ENCODE data around the gene RXRA.

The RXRA gene

DNA sequence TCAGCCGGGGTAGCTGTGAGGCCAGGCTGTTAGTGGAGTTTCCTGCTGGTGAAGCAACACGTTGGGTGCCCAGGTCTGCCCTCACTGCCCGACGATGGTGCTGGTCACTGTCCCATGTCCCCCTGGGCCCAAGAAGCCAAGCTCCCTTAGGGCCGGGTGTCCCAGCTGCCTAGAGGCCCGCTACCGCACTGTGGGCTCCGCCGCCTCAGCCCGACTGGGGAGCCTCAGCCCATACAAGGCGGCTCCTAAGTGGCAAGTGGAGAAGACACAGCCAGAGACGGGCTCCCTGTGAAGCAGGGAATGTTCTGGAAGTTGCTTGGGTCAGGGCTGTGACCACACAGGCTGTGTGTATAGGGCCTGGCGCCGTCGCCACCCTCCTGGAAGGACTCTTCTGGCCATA, 96.9 kb downstream of the RXRA start:
- H3K9ac ChIP-seq (ENCODE audit: low read length): no peak overlapping the region
- no peak overlapping the region for H3K4me3 ChIP-seq (ENCODE audit: low read length)
- no peaks in the 10 kb centered on the region for H3K27me3 ChIP-seq (replicated peaks; ENCODE audit: control insufficient read depth, insufficient read depth, low read length)
- H3K9me3 ChIP-seq (ENCODE audit: control insufficient read depth, low read length): no peaks in the 10 kb centered on the region
- H3K4me1 ChIP-seq (ENCODE audit: control insufficient read depth, insufficient read depth, low read length): no peaks in the 10 kb centered on the region
- DNase-seq (ENCODE audit: low read depth): no peak
- peaks cover 71% of the 10 kb centered on the region for H3K36me3 ChIP-seq (ENCODE audit: control insufficient read depth, insufficient read depth, low read length, severe bottlenecking)

DNA sequence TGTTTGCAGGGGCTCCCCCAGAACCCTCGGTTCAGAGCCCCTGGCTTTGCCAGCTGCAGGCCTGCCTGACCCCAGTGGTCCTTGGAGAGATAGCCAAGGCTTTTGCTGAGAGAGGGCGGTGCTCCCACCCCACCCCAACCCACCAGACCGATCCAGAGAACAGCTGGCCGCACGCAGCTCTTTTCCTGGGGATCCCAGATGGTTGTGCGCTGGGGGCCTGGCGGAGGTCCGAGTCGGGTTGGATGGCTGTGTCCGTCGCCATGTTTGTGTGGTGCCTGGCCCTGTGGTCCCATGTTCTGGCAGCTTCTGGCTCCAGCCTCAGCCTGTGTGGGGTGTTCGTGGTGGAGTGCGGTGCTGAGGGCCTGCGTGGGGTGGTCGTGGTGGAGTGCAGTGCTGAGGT, 97.5 kb downstream of the RXRA start:
- Histone ChIP-seq H3K9ac (ENCODE audit: low read length) (no peak overlapping the region), H3K27me3 (replicated peaks; ENCODE audit: control insufficient read depth, insufficient read depth, low read length) (no peaks in the 10 kb centered on the region), H3K4me3 (ENCODE audit: low read length) (no peak overlapping the region), H3K9me3 (ENCODE audit: control insufficient read depth, low read length) (no peaks in the 10 kb centered on the region), H3K36me3 (ENCODE audit: control insufficient read depth, insufficient read depth, low read length, severe bottlenecking) (peaks cover 68% of the 10 kb centered on the region), H3K4me1 (ENCODE audit: control insufficient read depth, insufficient read depth, low read length) (no peaks in the 10 kb centered on the region)
- no peak for DNase-seq (ENCODE audit: low read depth)

DNA sequence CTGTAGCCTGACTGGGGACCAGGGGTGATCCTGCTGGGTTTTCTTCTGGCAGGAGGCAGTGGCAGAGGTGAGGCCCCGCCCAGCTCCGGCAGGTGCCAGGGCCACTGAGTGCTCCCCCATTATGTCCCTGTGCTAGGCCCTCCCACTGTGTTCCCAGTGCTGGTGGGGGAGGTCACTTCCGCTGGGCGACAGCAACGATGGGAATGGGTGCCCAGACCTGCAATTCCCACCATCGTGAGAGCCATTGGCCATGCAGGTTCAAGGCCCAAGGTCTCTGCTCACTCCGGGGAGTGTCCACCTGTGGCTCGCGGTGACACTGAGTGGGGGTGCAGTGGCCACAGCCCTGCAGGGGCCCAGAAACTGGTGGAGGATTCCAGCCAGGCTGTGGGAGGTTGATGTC, 98.6 kb downstream of the RXRA start:
- Histone ChIP-seq H3K36me3 (ENCODE audit: control insufficient read depth, insufficient read depth, low read length, severe bottlenecking) (peaks cover 65% of the 10 kb centered on the region), H3K27me3 (replicated peaks; ENCODE audit: control insufficient read depth, insufficient read depth, low read length) (no peaks in the 10 kb centered on the region), H3K9ac (ENCODE audit: low read length) (no peak overlapping the region), H3K9me3 (ENCODE audit: control insufficient read depth, low read length) (no peaks in the 10 kb centered on the region), H3K4me1 (ENCODE audit: control insufficient read depth, insufficient read depth, low read length) (no peaks in the 10 kb centered on the region), H3K4me3 (ENCODE audit: low read length) (no peak overlapping the region)
- no peak for DNase-seq (ENCODE audit: low read depth)

DNA sequence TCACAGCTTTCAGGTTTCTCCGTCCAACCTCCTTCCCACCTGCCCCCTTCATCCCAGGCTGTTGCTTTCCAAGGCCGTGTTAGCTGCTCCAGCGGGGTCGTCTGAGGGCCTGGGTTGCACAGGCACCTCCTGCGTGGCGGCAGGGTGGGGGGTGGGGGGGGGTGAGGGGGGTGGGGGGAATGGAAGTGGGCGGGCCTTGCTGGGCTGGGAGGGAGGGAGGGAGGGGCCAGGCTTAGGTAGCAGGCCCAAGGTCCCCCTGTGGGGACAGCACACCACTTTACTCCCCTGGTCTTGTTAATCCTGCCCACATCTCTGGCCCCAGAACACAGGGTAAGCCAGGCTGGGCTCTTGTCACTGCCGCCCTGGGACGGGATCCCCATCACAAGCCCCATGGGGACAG, 99.1 kb downstream of the RXRA start:
- no peak overlapping the region for H3K4me3 ChIP-seq (ENCODE audit: low read length)
- no peaks in the 10 kb centered on the region for H3K4me1 ChIP-seq (ENCODE audit: control insufficient read depth, insufficient read depth, low read length)
- peaks cover 64% of the 10 kb centered on the region for H3K36me3 ChIP-seq (ENCODE audit: control insufficient read depth, insufficient read depth, low read length, severe bottlenecking)
- H3K9ac ChIP-seq (ENCODE audit: low read length): no peak overlapping the region
- no peaks in the 10 kb centered on the region for H3K9me3 ChIP-seq (ENCODE audit: control insufficient read depth, low read length)
- no peak for DNase-seq (ENCODE audit: low read depth)
- H3K27me3 ChIP-seq (replicated peaks; ENCODE audit: control insufficient read depth, insufficient read depth, low read length): no peaks in the 10 kb centered on the region

DNA sequence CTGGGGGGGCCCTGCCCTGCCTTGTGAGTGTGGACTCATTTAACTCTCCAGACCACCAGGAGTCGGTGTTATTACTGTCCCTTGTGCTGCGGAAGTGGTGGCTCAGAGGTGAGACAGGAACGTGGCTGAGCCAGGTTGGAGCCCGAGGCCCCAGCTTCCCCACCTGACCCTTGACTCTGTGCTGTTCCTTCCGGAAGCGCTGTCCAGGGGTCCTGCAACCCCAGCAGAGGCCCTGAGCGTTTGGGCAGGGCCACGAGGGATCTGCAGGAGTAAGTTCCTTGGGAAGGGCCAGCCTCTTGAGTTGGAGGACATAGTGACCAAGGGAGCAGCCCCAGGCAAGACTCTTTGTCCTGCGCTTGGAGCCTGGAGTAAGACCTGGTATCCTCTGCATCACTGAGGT, 99.6 kb downstream of the RXRA start:
- no peak overlapping the region for H3K9ac ChIP-seq (ENCODE audit: low read length)
- H3K27me3 ChIP-seq (replicated peaks; ENCODE audit: control insufficient read depth, insufficient read depth, low read length): no peaks in the 10 kb centered on the region
- H3K9me3 ChIP-seq (ENCODE audit: control insufficient read depth, low read length): no peaks in the 10 kb centered on the region
- H3K4me1 ChIP-seq (ENCODE audit: control insufficient read depth, insufficient read depth, low read length): peaks cover 1% of the 10 kb centered on the region
- H3K36me3 ChIP-seq (ENCODE audit: control insufficient read depth, insufficient read depth, low read length, severe bottlenecking): peaks cover 63% of the 10 kb centered on the region
- DNase-seq (ENCODE audit: low read depth): no peak
- H3K4me3 ChIP-seq (ENCODE audit: low read length): no peak overlapping the region

DNA sequence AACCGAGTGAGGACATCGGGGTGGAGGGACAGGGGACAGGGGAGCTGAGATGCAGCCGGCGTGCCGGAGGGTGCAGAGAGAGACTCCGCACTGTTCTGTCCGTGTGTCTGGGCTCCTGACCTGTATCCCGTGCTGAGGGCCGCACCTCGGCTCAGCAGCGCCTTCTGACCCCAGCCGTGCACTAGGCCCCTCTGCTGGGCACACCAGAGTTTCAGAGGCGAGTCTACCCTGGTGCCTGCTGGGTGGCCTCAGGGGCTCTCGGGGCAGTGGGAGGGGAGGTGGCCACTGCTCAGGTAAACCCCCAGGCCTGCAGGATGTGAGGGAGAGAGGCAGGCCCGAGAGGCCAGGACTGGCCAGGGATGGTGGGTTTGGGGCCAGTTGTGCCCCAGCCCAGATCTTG, 100.2 kb downstream of the RXRA start:
- Histone ChIP-seq H3K9me3 (ENCODE audit: control insufficient read depth, low read length) (no peaks in the 10 kb centered on the region), H3K4me1 (ENCODE audit: control insufficient read depth, insufficient read depth, low read length) (peaks cover 7% of the 10 kb centered on the region), H3K9ac (ENCODE audit: low read length) (no peak overlapping the region), H3K4me3 (ENCODE audit: low read length) (no peak overlapping the region), H3K27me3 (replicated peaks; ENCODE audit: control insufficient read depth, insufficient read depth, low read length) (no peaks in the 10 kb centered on the region), H3K36me3 (ENCODE audit: control insufficient read depth, insufficient read depth, low read length, severe bottlenecking) (peaks cover 57% of the 10 kb centered on the region)
- DNase-seq (ENCODE audit: low read depth): no peak

DNA sequence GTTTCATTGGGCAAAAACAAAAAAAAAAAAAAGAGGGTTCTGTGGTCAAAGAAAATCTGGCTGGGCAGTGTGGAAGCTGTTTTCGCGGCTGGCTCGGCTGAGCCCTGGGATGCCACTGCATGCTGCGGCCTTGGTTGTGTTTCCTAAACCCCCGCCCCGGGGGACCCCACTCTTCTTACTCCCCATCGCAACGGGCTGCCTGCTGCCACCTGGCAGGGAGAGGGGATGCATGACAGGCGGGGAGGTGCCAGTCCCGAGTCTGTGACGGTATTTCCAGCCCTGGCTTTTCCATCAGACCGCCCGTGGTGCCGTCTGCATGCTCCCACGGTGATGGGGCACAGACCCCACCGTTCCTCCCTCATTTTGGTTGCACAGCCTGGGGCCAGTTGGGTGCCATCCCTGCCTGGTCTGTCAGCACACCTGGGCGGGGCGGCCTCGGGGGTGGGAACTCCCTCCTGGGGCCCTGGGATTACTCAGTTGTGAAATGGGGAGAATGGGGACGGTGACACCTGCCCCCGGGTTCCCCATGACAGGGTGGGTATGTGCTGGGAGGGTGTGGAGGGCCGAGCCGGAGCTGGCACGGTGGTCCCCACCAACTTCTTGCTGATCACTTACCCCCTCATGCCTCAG, 101.0 kb downstream of the RXRA start:
- no peak overlapping the region for H3K4me3 ChIP-seq (ENCODE audit: low read length)
- no peak for DNase-seq (ENCODE audit: low read depth)

DNA sequence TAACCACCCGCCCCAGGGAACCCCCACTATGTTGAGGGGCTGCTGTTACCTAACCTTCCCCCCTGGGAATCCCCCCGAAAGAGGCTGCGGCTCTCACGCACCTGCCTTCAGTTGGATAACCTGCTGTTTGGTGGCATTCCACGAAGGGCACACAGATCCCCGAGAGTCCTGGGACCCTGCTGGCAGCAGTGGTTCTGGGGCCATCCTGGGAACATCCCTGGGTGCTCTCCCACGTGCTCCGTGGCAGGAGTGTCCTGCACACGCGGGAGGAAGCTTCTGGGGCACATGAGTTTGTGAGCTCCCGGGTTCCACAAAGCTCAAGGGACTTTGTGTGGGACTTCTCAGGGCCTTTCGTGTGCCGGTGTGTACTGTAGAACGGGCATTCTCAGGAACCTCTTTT, 102.3 kb downstream of the RXRA start:
- Histone ChIP-seq H3K9ac (ENCODE audit: low read length) (no peak overlapping the region), H3K4me3 (ENCODE audit: low read length) (no peak overlapping the region), H3K4me1 (ENCODE audit: control insufficient read depth, insufficient read depth, low read length) (peaks cover 29% of the 10 kb centered on the region), H3K36me3 (ENCODE audit: control insufficient read depth, insufficient read depth, low read length, severe bottlenecking) (peaks cover 44% of the 10 kb centered on the region), H3K9me3 (ENCODE audit: control insufficient read depth, low read length) (no peaks in the 10 kb centered on the region), H3K27me3 (replicated peaks; ENCODE audit: control insufficient read depth, insufficient read depth, low read length) (no peaks in the 10 kb centered on the region)
- DNase-seq (ENCODE audit: low read depth): no peak

More for the DNA sequence above, 101.0 kb downstream of the RXRA start:
- H3K9ac ChIP-seq (ENCODE audit: low read length): no peak overlapping the region
- no peaks in the 10 kb centered on the region for H3K9me3 ChIP-seq (ENCODE audit: control insufficient read depth, low read length)
- peaks cover 51% of the 10 kb centered on the region for H3K36me3 ChIP-seq (ENCODE audit: control insufficient read depth, insufficient read depth, low read length, severe bottlenecking)
- H3K27me3 ChIP-seq (replicated peaks; ENCODE audit: control insufficient read depth, insufficient read depth, low read length): no peaks in the 10 kb centered on the region
- H3K4me1 ChIP-seq (ENCODE audit: control insufficient read depth, insufficient read depth, low read length): peaks cover 16% of the 10 kb centered on the region

DNA sequence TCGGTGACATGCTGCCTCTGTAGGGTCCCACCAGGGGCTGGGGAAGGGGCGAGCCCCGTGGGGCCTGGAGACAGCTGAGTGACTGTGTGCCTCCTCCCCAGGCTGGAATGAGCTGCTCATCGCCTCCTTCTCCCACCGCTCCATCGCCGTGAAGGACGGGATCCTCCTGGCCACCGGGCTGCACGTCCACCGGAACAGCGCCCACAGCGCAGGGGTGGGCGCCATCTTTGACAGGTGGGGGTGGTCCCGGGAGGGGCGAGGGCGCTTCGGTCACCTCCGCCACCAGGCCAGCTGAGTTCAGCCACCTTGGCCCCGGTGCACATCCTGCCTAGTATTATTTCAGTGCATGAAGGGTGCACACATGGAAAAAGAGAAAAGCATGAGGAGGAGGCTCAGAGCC, 102.8 kb downstream of the RXRA start:
- no peak overlapping the region for H3K9ac ChIP-seq (ENCODE audit: low read length)
- no peak overlapping the region for H3K4me3 ChIP-seq (ENCODE audit: low read length)
- H3K27me3 ChIP-seq (replicated peaks; ENCODE audit: control insufficient read depth, insufficient read depth, low read length): no peaks in the 10 kb centered on the region
- no peak for DNase-seq (ENCODE audit: low read depth)
- no peaks in the 10 kb centered on the region for H3K9me3 ChIP-seq (ENCODE audit: control insufficient read depth, low read length)
- H3K4me1 ChIP-seq (ENCODE audit: control insufficient read depth, insufficient read depth, low read length): peaks cover 33% of the 10 kb centered on the region
- peaks cover 44% of the 10 kb centered on the region for H3K36me3 ChIP-seq (ENCODE audit: control insufficient read depth, insufficient read depth, low read length, severe bottlenecking)

DNA sequence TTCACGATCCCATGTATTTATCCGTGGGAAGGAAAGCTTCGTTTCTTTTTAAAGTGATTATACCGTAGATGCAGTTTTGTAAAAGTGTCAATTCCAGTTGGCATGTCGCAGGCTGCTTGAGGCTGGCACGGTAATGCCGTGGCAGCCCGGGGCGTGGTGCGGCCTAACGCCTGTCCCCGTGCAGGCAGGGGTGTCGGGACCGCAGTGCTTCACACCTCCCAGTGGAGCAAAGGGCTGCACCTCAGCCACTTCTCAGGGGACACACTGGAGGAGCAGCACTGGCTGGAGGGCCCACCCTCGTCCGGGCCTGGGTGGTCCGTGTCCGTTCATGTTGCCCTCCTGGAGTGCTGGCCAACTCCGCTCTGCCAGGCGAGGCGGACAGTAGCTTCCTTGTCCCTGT, 103.2 kb downstream of the RXRA start:
- H3K4me3 ChIP-seq (ENCODE audit: low read length): no peak overlapping the region
- peaks cover 37% of the 10 kb centered on the region for H3K4me1 ChIP-seq (ENCODE audit: control insufficient read depth, insufficient read depth, low read length)
- no peaks in the 10 kb centered on the region for H3K27me3 ChIP-seq (replicated peaks; ENCODE audit: control insufficient read depth, insufficient read depth, low read length)
- no peaks in the 10 kb centered on the region for H3K9me3 ChIP-seq (ENCODE audit: control insufficient read depth, low read length)
- H3K36me3 ChIP-seq (ENCODE audit: control insufficient read depth, insufficient read depth, low read length, severe bottlenecking): peaks cover 44% of the 10 kb centered on the region
- no peak overlapping the region for H3K9ac ChIP-seq (ENCODE audit: low read length)
- DNase-seq (ENCODE audit: low read depth): no peak

DNA sequence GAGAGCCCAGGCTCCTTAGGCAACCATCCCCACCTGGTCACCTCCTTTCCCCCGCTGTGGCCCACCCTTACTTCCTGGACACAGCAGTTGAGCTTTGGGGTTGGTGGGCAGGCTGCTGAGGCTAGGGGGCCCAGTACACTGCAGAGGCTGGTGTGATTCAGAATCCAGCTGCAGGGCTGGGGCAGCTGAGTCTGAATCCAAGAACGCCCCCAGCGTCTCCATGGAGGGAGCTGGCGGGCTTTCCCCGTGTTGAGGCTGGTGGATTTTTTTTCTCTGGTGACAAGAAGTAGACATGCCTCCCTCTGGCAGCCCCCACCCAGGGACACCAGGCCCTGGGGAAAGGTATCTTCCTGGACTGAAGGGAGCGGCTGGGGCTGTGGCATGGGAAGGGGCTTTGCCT, 104.8 kb downstream of the RXRA start:
- Histone ChIP-seq H3K9me3 (ENCODE audit: control insufficient read depth, low read length) (no peaks in the 10 kb centered on the region), H3K4me3 (ENCODE audit: low read length) (no peak overlapping the region), H3K27me3 (replicated peaks; ENCODE audit: control insufficient read depth, insufficient read depth, low read length) (no peaks in the 10 kb centered on the region), H3K36me3 (ENCODE audit: control insufficient read depth, insufficient read depth, low read length, severe bottlenecking) (peaks cover 35% of the 10 kb centered on the region), H3K9ac (ENCODE audit: low read length) (peak overlapping the region; percentile 59), H3K4me1 (ENCODE audit: control insufficient read depth, insufficient read depth, low read length) (peaks cover 47% of the 10 kb centered on the region)
- no peak for DNase-seq (ENCODE audit: low read depth)

DNA sequence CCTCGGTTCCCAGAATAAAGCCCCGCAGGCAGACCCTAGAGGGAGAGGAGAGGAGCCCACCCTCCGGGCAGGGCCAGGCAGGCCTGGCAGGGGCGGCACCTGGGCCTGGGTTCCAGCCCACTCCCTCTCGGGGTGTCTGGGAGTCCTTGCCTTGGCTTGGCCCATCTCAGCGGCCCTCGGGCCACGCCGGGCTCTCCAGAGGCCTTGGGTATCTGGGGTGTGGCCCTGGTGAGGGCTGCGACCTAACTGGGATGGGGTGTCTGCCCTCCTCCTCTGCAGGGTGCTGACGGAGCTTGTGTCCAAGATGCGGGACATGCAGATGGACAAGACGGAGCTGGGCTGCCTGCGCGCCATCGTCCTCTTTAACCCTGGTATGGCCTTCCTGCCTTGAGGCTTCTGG, 105.4 kb downstream of the RXRA start:
- no peak for DNase-seq (ENCODE audit: low read depth)
- Histone ChIP-seq H3K4me3 (ENCODE audit: low read length) (no peak overlapping the region), H3K4me1 (ENCODE audit: control insufficient read depth, insufficient read depth, low read length) (peaks cover 52% of the 10 kb centered on the region), H3K9ac (ENCODE audit: low read length) (peak overlapping the region; percentile 59), H3K36me3 (ENCODE audit: control insufficient read depth, insufficient read depth, low read length, severe bottlenecking) (peaks cover 37% of the 10 kb centered on the region), H3K9me3 (ENCODE audit: control insufficient read depth, low read length) (no peaks in the 10 kb centered on the region), H3K27me3 (replicated peaks; ENCODE audit: control insufficient read depth, insufficient read depth, low read length) (no peaks in the 10 kb centered on the region)
